ENCODE data around the gene EIF3L.

Gene EIF3L

GRCh38 chr22:37852418-37852817 lies 3.2 kb downstream of the EIF3L start:
- Histone ChIP-seq H3K9me3 (ENCODE audit: severe bottlenecking) (no peaks in the 10 kb centered on the region), H3K27ac (ENCODE audit: poor library complexity, severe bottlenecking) (no peak overlapping the region), H3K4me1 (ENCODE audit: insufficient read depth, poor library complexity, severe bottlenecking) (no peaks in the 10 kb centered on the region), H3K4me3 (ENCODE audit: severe bottlenecking) (no peak overlapping the region), H3K27me3 (ENCODE audit: insufficient read depth, poor library complexity, severe bottlenecking) (no peaks in the 10 kb centered on the region), H3K36me3 (ENCODE audit: low read depth) (peaks cover 68% of the 10 kb centered on the region)
- no peak for TF ChIP-seq CTCF (IDR thresholded peaks at IDR 0.05; ENCODE audit: poor library complexity, severe bottlenecking)
- DNase-seq (ENCODE audit: low spot score) (no peak), ATAC-seq (ENCODE audit: low read depth) (no peak)

GRCh38 chr22:37854946-37855345 lies 5.7 kb downstream of the EIF3L start:
- H3K4me3 ChIP-seq (ENCODE audit: severe bottlenecking): no peak overlapping the region
- H3K9me3 ChIP-seq (ENCODE audit: severe bottlenecking): no peaks in the 10 kb centered on the region
- peaks cover 91% of the 10 kb centered on the region for H3K36me3 ChIP-seq (ENCODE audit: low read depth)
- ATAC-seq (ENCODE audit: low read depth) (no peak), DNase-seq (ENCODE audit: low spot score) (no peak)
- H3K27ac ChIP-seq (ENCODE audit: poor library complexity, severe bottlenecking): no peak overlapping the region
- no peaks in the 10 kb centered on the region for H3K27me3 ChIP-seq (ENCODE audit: insufficient read depth, poor library complexity, severe bottlenecking)
- no peak for TF ChIP-seq CTCF (IDR thresholded peaks at IDR 0.05; ENCODE audit: poor library complexity, severe bottlenecking)
- no peaks in the 10 kb centered on the region for H3K4me1 ChIP-seq (ENCODE audit: insufficient read depth, poor library complexity, severe bottlenecking)

- no peak overlapping the region for H3K27ac ChIP-seq (ENCODE audit: poor library complexity, severe bottlenecking)
- no peak for ATAC-seq (ENCODE audit: low read depth)
- no peak for TF ChIP-seq CTCF (IDR thresholded peaks at IDR 0.05; ENCODE audit: poor library complexity, severe bottlenecking)
- H3K27me3 ChIP-seq (ENCODE audit: insufficient read depth, poor library complexity, severe bottlenecking): no peaks in the 10 kb centered on the region
- H3K9me3 ChIP-seq (ENCODE audit: severe bottlenecking): no peaks in the 10 kb centered on the region
- H3K4me1 ChIP-seq (ENCODE audit: insufficient read depth, poor library complexity, severe bottlenecking): no peaks in the 10 kb centered on the region
- no peak for DNase-seq (ENCODE audit: low spot score)
- H3K36me3 ChIP-seq (ENCODE audit: low read depth): peaks cover 91% of the 10 kb centered on the region
- no peak overlapping the region for H3K4me3 ChIP-seq (ENCODE audit: severe bottlenecking)
These were observed 6.2 kb downstream of the EIF3L start for GRCh38 chr22:37855462-37855861.

GRCh38 chr22:37860796-37861421 lies 11.7 kb downstream of the EIF3L start:
- no peak for TF ChIP-seq CTCF (IDR thresholded peaks at IDR 0.05; ENCODE audit: poor library complexity, severe bottlenecking)
- Histone ChIP-seq H3K4me3 (ENCODE audit: severe bottlenecking) (no peak overlapping the region), H3K27me3 (ENCODE audit: insufficient read depth, poor library complexity, severe bottlenecking) (no peaks in the 10 kb centered on the region), H3K27ac (ENCODE audit: poor library complexity, severe bottlenecking) (no peak overlapping the region), H3K9me3 (ENCODE audit: severe bottlenecking) (no peaks in the 10 kb centered on the region), H3K4me1 (ENCODE audit: insufficient read depth, poor library complexity, severe bottlenecking) (no peaks in the 10 kb centered on the region), H3K36me3 (ENCODE audit: low read depth) (peaks cover 89% of the 10 kb centered on the region)
- DNase-seq (ENCODE audit: low spot score) (no peak), ATAC-seq (ENCODE audit: low read depth) (no peak)

GRCh38 chr22:37862570-37863325 lies 13.5 kb downstream of the EIF3L start:
- DNase-seq (ENCODE audit: low spot score): no peak
- Histone ChIP-seq H3K27me3 (ENCODE audit: insufficient read depth, poor library complexity, severe bottlenecking) (no peaks in the 10 kb centered on the region), H3K4me3 (ENCODE audit: severe bottlenecking) (no peak overlapping the region), H3K9me3 (ENCODE audit: severe bottlenecking) (no peaks in the 10 kb centered on the region), H3K27ac (ENCODE audit: poor library complexity, severe bottlenecking) (no peak overlapping the region), H3K4me1 (ENCODE audit: insufficient read depth, poor library complexity, severe bottlenecking) (no peaks in the 10 kb centered on the region), H3K36me3 (ENCODE audit: low read depth) (peaks cover 93% of the 10 kb centered on the region)
- no peak for TF ChIP-seq CTCF (IDR thresholded peaks at IDR 0.05; ENCODE audit: poor library complexity, severe bottlenecking)
- ATAC-seq (ENCODE audit: low read depth): no peak
